ENCODE results near the gene CSNK1D.

DNA sequence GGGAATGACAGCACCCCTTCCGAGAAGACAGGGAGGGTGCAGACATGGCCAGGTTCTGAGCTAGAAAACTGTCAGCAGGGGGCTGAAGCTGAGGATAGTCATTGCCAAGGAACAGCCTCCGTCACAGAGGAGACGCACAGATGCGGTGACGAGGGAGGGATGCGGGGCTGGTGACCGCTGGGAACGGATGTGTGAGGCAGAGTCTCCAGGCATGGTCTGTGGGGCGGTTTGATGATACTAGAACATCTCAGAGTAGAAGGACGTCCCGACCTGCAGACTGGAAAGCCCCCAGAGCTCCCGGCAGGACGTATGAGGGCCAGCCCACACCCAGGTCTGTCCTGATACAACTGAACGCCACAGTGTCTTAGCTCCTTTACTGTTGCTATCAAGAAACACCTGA lies 1.8 kb upstream of the CSNK1D start:
- TF ChIP-seq GATA2 (IDR thresholded peaks at IDR 0.05; ENCODE audit: low read depth, low read length) (no peak), GATA3 (IDR thresholded peaks at IDR 0.05; ENCODE audit: low read depth, low read length) (no peak)

Data from SH-SY5Y (cell line).